ENCODE data around the gene RGS11. TPM values are rescaled to one million over a fixed set of nuclear protein-coding genes. Genes with fewer than 3 reads are reported as not detected.

RGS11 gene
- total RNA-seq, 1 experiment from 2014 or later, result 0.69 TPM

DNA sequence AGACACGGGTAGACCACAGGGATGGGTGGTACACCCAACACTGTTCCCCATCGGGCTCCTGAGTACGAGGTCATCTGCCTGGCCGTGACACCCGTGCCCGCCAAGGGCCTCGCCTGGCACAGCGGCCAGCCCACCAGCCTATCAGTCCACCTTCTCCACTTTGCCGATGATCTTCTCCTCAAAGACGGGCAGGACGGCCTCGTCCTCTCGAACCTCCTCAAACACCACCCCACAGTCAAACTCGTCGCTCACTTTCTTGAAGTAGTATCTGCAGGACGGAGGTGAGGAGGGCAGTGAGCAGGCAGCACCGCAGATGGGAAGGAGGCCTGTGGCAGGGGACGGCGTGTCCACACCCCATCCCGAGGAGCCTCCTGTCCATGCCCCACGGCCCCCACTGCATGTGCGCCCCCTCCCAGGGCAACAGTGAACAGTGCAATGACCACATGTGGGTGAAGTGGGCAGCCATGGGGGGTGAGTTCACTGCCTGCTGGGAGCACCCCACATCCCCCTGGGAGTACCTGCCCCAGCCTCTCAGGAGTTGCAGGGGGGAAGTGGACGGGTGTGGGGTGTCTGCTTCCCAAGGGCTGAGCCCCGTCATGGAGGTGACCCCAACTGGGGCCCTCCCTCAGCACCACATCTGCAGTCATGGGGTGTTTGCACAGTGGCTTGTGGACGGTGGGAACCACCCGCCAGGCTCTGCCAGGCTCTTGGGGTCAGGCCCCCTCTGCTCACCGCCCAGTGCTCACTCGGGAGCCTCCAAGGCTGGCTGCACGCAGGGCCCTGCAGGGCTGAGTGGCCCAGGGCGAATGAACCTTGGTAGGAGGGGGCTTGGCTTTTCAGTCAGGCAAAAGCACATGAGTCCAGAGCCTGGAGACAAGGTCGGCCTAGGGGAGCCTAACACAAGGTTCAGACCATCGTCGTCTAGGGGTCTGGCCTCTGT is 12.5 kb upstream of the RGS11 start:
- peaks cover 6% of the 10 kb centered on the region for H3K36me3 ChIP-seq (replicated peaks; ENCODE audit: control insufficient read depth, insufficient read depth, low read length)
- no peak overlapping the region for H3K4me3 ChIP-seq (ENCODE audit: insufficient read depth, low read depth, low read length)
- no peaks in the 10 kb centered on the region for H3K27me3 ChIP-seq (ENCODE audit: control insufficient read depth, insufficient read depth, low read length)
- DNase-seq, result no peak

DNA sequence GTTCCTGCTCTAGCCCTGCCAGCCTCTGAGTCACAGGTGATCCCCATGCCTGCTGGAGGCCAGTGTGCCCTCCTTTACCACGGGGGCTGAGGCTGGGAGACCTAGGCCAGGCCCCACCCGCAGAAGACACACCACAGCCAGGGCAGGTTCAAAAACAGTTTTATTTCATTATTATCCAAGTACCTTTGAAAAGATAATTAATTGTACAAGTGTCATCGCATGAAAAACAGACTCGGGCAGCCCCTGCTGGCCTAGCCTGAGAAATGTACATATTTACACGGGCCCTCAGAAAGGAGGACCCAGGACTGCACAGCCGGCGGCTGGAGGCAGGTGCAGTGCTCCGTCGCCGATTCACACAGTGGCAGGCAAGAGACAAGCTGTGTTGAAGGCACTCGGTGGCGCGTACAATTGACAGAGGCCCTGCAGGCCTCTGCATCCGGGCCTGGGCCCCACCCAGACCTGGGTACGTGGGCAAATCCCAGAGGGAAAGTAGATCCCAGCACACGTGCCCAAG is 11.6 kb upstream of the RGS11 start:
- Histone ChIP-seq H3K4me3 (ENCODE audit: insufficient read depth, low read depth, low read length) (no peak overlapping the region), H3K36me3 (replicated peaks; ENCODE audit: control insufficient read depth, insufficient read depth, low read length) (peaks cover 4% of the 10 kb centered on the region), H3K27me3 (ENCODE audit: control insufficient read depth, insufficient read depth, low read length) (no peaks in the 10 kb centered on the region)
- DNase-seq, result no peak

DNA sequence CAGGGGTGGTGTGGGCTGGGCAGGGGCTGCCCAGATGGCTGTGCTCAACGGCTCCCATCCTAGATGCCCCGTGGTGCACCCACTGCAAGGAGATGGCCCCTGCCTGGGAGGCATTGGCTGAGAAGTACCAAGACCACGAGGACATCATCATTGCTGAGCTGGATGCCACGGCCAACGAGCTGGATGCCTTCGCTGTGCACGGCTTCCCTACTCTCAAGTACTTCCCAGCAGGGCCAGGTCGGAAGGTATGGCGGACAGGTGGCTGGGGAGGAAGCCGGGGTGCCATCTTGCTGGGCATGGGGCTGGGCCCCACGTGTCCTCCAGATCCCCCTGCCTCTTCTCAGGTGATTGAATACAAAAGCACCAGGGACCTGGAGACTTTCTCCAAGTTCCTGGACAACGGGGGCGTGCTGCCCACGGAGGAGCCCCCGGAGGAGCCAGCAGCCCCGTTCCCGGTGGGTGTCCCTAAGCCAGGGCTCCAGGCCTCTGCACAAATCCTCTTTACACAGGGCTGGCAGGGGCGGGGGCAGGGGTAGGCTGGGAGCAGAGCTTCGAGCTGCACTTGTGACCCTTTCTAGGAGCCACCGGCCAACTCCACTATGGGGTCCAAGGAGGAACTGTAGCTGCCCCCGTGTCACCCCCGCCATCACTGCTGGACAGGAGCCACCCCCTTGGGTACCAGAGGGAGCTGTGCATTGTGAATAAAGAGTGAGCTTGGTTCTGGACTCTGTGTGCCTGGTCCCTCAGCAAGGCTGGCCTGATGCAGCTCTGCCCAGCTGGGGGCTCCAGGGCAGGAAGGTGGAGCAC is 10.9 kb upstream of the RGS11 start:
- H3K36me3 ChIP-seq (replicated peaks; ENCODE audit: control insufficient read depth, insufficient read depth, low read length), result peaks cover 2% of the 10 kb centered on the region
- peaks cover 2% of the 10 kb centered on the region; the same call in 1 of the 2 replicates for H3K27me3 ChIP-seq (ENCODE audit: control insufficient read depth, insufficient read depth, low read length)
- H3K4me3 ChIP-seq (ENCODE audit: insufficient read depth, low read depth, low read length), result no peak overlapping the region
- DNase-seq, result no peak

DNA sequence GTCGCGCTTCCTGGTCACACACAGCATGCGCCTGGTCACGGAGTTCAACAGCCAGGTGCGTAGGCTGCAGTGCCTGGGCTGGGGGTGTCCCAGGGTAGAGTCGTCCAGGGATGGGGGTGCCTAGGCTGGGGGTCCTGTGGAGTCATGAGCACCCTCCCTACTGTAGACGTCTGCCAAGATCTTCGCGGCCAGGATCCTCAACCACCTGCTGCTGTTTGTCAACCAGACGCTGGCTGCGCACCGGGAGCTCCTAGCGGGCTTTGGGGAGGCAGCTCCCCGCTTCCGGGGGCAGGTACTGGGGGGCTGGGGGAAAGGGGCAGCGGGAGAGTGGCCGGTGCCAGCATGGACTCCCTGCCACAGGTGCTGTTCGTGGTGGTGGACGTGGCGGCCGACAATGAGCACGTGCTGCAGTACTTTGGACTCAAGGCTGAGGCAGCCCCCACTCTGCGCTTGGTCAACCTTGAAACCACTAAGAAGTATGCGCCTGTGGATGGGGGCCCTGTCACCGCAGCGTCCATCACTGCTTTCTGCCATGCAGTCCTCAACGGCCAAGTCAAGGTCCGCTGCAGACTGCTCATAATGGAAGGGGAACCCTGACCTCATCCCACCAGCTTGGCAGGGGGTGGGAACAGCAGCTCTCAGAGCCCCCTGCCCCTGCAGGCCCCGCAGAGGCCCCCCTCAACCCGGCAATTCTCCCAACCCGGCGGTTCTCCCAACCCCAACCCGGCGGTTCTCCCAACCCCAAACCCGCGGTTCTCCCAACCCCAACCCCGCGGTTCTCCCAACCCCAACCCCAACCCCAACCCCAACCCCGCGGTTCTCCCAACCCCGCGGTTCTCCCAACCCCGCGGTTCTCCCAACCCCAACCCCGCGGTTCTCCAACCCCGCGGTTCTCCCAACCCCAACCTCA is 9.7 kb upstream of the RGS11 start:
- DNase-seq, result no peak

DNA sequence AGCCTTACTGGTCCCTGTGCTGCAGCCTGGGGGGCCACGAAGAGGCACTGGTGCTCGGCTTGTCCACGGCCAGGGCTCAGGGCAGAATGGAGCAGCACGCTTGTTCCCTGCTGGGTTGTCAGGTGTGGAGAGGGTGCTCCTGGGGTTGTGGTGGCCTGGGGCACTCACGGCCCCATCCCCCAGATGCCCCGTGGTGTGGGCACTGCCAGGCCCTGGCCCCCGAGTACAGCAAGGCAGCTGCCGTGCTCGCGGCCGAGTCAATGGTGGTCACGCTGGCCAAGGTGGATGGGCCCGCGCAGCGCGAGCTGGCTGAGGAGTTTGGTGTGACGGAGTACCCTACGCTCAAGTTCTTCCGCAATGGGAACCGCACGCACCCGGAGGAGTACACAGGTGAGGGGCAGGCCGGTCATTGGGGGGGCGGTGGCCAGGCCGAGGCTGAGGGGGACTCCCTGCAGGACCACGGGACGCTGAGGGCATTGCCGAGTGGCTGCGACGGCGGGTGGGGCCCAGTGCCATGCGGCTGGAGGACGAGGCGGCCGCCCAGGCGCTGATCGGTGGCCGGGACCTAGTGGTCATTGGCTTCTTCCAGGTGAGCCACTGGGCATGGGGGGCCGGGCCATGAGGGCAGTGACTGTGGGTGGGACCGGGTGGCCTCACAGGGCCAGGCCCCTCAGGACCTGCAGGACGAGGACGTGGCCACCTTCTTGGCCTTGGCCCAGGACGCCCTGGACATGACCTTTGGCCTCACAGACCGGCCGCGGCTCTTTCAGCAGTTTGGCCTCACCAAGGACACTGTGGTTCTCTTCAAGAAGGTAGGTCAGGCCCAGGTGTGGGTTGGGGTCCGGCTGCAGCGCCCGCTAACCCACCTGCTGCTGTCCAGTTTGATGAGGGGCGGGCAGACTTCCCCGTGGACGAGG is 8.7 kb upstream of the RGS11 start:
- peaks cover 21% of the 10 kb centered on the region for H3K27me3 ChIP-seq (ENCODE audit: control insufficient read depth, insufficient read depth, low read length)
- no peak for DNase-seq
- H3K36me3 ChIP-seq (replicated peaks; ENCODE audit: control insufficient read depth, insufficient read depth, low read length), result peaks cover 2% of the 10 kb centered on the region
- H3K4me3 ChIP-seq (ENCODE audit: insufficient read depth, low read depth, low read length), result no peak overlapping the region

More for the DNA sequence above, 9.7 kb upstream of the RGS11 start:
- peaks cover 2% of the 10 kb centered on the region for H3K36me3 ChIP-seq (replicated peaks; ENCODE audit: control insufficient read depth, insufficient read depth, low read length)
- H3K4me3 ChIP-seq (ENCODE audit: insufficient read depth, low read depth, low read length), result no peak overlapping the region
- peaks cover 14% of the 10 kb centered on the region for H3K27me3 ChIP-seq (ENCODE audit: control insufficient read depth, insufficient read depth, low read length)

DNA sequence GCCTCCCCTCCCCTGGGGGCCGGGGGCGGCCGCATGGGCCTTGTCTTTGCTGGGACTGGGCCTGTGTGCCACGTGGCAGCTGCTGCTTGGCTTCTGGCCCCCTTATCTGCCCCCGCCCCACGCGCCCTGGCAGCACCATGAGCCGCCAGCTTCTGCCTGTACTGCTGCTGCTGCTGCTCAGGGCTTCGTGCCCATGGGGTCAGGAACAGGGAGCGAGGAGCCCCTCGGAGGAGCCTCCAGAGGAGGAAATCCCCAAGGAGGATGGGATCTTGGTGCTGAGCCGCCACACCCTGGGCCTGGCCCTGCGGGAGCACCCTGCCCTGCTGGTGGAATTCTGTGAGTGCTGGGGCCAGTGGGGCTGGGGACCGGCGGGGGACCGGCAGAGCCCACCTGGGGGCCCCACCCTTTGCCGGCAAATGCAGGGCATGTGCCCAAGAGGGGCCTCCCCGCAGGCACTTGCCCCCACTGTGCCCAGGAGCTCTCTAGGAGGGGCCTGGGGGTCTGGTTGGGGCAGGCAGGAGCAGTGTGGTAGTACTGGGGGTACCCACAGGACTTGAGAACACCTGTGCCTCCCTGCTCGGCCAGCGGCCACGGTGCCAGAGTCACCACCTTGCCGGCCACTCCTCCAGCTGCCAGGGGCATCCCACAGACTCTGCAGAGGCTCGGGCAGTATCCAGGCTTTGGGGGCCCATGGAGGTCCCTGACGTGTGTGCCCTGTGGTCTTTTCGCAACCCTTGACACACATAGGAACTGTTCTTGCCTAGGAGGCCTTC is 7.5 kb upstream of the RGS11 start, which contains the start of gene PDIA2:
PDIA2 (plus strand) TSS at position 132 of the 773 bp plus-strand sequence; CDS start at position 138, 6 bp downstream.
- no peak for DNase-seq
- no peak within 1 kb of the TSS for H3K4me3 ChIP-seq (ENCODE audit: insufficient read depth, low read depth, low read length)
- peaks cover 2% of the 10 kb centered on the region for H3K36me3 ChIP-seq (replicated peaks; ENCODE audit: control insufficient read depth, insufficient read depth, low read length)
- peaks cover 32% of the 10 kb centered on the region for H3K27me3 ChIP-seq (ENCODE audit: control insufficient read depth, insufficient read depth, low read length)

DNA sequence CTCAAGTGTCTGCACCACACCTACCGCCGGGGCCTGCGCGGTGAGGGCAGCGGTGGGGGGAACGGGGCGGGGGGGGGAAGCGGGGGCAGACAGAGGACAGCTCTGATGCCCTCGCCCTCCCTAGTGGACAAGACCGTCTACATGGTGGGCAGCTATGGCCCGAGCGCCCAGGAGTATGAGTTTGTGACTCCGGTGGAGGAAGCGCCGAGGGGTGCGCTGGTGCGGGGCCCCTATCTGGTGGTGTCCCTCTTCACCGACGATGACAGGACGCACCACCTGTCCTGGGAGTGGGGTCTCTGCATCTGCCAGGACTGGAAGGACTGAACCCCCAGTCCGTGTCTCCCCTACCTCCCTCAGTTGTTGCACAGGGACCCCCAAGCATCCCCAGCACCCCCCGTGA is 6.7 kb upstream of the RGS11 start:
- no peak for DNase-seq
- Histone ChIP-seq H3K36me3 (replicated peaks; ENCODE audit: control insufficient read depth, insufficient read depth, low read length) (0 out of 2 replicates have a peak, but pooled peaks cover 1% of the 10 kb centered on the region), H3K4me3 (ENCODE audit: insufficient read depth, low read depth, low read length) (no peak overlapping the region), H3K27me3 (ENCODE audit: control insufficient read depth, insufficient read depth, low read length) (peaks cover 32% of the 10 kb centered on the region)

DNA sequence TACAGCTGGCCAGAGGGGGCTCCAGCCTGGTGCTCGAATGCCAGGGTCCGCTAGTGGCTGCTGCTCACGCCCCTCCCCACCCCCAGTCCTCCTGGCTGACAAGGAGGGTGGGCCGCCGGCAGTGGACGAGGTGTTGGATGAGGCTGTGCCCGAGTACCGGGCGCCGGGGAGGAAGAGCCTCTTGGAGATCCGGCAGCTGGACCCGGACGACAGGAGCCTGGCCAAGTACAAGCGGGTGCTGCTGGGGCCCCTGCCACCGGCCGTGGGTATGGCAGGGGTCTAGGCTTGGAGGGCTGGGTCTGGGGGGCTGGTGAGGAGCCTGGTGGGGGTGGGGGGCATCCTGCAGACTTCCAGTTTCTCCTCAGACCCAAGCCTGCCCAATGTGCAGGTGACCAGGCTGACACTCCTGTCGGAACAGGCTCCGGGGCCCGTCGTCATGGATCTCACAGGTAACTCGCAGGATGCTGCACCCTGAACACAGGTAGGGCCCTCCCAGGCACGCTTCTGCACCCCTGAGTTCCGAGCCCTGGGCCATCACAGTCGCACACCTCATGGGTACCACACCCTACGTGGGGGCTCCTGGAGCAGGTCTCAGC is 6.0 kb upstream of the RGS11 start:
- Histone ChIP-seq H3K27me3 (ENCODE audit: control insufficient read depth, insufficient read depth, low read length) (peaks cover 32% of the 10 kb centered on the region), H3K4me3 (ENCODE audit: insufficient read depth, low read depth, low read length) (no peak overlapping the region), H3K36me3 (replicated peaks; ENCODE audit: control insufficient read depth, insufficient read depth, low read length) (no peaks in the 10 kb centered on the region)
- no peak for DNase-seq

DNA sequence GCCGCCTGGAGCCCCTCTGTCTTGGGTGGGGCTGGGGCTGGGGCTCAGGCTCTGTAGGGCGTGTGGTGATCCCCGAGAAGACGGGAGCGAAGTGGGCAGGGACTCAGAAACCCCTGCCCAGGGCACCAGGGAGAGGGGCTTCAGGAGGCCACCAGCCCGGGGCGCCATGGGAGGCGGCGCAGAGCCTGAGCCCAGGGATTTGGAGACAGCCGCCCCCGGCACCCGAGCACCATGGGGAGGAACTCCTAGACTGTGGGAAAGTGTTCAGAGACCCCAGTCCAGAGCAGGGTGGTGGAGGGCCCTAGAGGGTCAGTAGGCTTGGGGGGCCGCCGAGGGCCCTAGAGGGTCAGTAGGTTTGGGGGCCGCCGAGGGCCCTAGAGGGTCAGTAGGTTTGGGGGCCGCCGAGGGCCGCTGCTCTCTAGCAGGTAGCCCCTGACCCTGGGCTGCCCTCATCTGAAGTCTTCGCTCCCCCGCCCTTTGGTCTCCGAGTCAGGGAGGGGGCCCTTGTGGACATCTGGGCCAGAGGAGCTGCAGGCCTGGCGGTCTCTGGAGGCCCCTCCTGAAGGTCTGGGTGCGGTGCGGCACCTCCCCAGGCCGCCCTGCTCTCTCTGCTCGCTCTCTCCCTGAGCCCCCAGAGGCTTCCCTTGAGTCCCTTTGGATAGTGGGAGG is 5.4 kb upstream of the RGS11 start:
- peak; percentile 85 for DNase-seq

DNA sequence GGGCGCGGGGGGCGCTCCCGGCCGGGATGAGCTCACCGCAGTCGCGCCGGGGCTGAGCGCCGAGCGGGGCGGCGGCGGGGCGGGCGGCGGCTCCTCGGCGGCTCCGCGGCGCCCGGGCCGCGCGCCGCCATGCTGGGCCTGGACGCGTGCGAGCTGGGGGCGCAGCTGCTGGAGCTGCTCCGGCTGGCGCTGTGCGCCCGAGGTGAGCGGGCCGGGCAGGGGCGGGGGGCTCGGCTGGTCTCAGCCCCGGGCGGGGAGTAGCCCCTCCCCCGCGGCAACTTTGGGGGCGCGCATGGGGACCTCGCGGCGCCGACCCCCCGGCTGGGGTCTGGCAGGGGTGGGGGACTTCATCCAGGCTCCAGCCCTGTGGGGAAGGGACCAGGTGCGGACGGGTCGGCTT is 4.8 kb upstream of the RGS11 start, which contains the start of gene ARHGDIG:
ARHGDIG (plus strand) TSS at position 40 of the 400 bp plus-strand sequence; CDS start at position 130, 90 bp downstream.
- H3K36me3 ChIP-seq (replicated peaks; ENCODE audit: control insufficient read depth, insufficient read depth, low read length), result no peaks in the 10 kb centered on the region
- peak within 1 kb of the TSS; percentile 45 for H3K4me3 ChIP-seq (ENCODE audit: insufficient read depth, low read depth, low read length)
- peaks cover 40% of the 10 kb centered on the region for H3K27me3 ChIP-seq (ENCODE audit: control insufficient read depth, insufficient read depth, low read length)
- peak; percentile 91 for DNase-seq

More for the DNA sequence above, 5.4 kb upstream of the RGS11 start:
- Histone ChIP-seq H3K4me3 (ENCODE audit: insufficient read depth, low read depth, low read length) (peak overlapping the region; percentile 45), H3K27me3 (ENCODE audit: control insufficient read depth, insufficient read depth, low read length) (peaks cover 38% of the 10 kb centered on the region), H3K36me3 (replicated peaks; ENCODE audit: control insufficient read depth, insufficient read depth, low read length) (no peaks in the 10 kb centered on the region)

DNA sequence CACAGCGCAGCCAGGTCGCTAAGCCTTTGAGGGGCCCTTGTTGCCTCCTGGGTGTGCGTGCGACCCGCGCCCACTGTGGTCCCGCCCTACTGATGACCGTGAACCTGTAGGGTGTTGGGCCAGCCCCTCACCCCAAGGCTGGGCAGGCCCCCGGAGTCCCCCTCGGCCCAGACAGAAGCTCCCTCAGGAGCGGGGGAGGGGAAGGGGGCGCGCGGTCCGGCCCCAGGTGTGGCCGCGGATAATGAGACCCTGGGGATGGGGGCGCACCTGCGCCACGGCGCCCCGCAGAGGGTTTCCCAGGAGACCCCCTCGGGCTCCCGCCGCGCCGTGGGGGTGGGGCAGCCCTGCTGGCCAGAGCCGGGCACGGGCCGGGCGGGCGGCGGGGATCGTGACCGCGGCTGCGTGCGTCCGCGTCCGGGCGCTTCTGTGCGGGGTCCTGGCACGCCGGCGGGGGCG is 4.3 kb upstream of the RGS11 start:
- Histone ChIP-seq H3K4me3 (ENCODE audit: insufficient read depth, low read depth, low read length) (peak overlapping the region; percentile 23), H3K27me3 (ENCODE audit: control insufficient read depth, insufficient read depth, low read length) (peaks cover 44% of the 10 kb centered on the region), H3K36me3 (replicated peaks; ENCODE audit: control insufficient read depth, insufficient read depth, low read length) (no peaks in the 10 kb centered on the region)
- DNase-seq, result peak; percentile 88

Data from H7 (cell line).